SK-N-SH (cell line): ENCODE data around the gene DDRGK1. TPM values are rescaled to one million over a fixed set of nuclear protein-coding genes. Genes with fewer than 3 reads are reported as not detected.
A peak's percentile ranks its signal among the peaks of the same experiment; 100 is the strongest.

Experiments used
- CTCF ChIA-PET: fragments of 300-600, 350-600 bp; formaldehyde crosslinking; extraction: SDS; loops from one replicate; lab custom pipeline; 2021; lab: Yijun Ruan, JAX
- POLR2A ChIA-PET: fragments of 350-600 bp; sonication (Branson Sonifier 250); formaldehyde crosslinking; extraction: SDS; loops from one replicate; lab custom pipeline; 2020; ENCODE audit warnings: antibody characterized with exemption, inconsistent platforms; lab: Yijun Ruan, JAX
- DNase-seq: peaks from one replicate; pipeline ENCODE4 v3.0.0; 2012
- H2AFZ ChIP-seq: fragments of 200-600 bp; sonication (generic); 2 replicates; pipeline ENCODE4 v1.8.1; 2016; ENCODE audit warnings: antibody characterized with exemption, mild to moderate bottlenecking, low read depth
- H3F3A ChIP-seq: fragments of 200-600 bp; sonication (generic); replicated peaks from 2 replicates; pipeline ENCODE3; 2016; ENCODE audit warnings: antibody characterized with exemption, mild to moderate bottlenecking; ENCODE audit not compliant: insufficient read depth
- H3K27ac ChIP-seq, 2 experiments: fragments of 200-500 bp in 1 of 2; fragments of 200-600 bp in 1 of 2; sonication (Bioruptor generic) in 1 of 2; sonication (generic), shearing (Covaris generic) in 1 of 2; 2 replicates each; pipeline versions ENCODE4 v1.5.1 to v1.6.1; 2014 to 2016; ENCODE audit warnings: low read depth in 2 of 2, inconsistent platforms in 1 of 2, low read length in 1 of 2, mild to moderate bottlenecking in 1 of 2, mixed read lengths in 1 of 2
- H3K27me3 ChIP-seq: fragments of 200-600 bp; sonication (generic), shearing (Covaris generic); 2 replicates; pipeline ENCODE4 v1.6.1; 2016; ENCODE audit warnings: mixed run types; ENCODE audit not compliant: insufficient read depth
- H3K36me3 ChIP-seq, 2 experiments: fragments of 200-500 bp in 1 of 2; fragments of 200-600 bp in 1 of 2; sonication (Bioruptor generic) in 1 of 2; sonication (generic) in 1 of 2; replicated peaks in 1 of 2; 2 replicates each; pipeline versions ENCODE3 to v1.5.1; 2014 to 2016; ENCODE audit warnings: low read length in 1 of 2, mild to moderate bottlenecking in 1 of 2; ENCODE audit not compliant: insufficient read depth in 2 of 2, control insufficient read depth in 1 of 2
- H3K4me1 ChIP-seq, 2 experiments: fragments of 200-500 bp in 1 of 2; fragments of 200-600 bp in 1 of 2; sonication (Bioruptor generic) in 1 of 2; sonication (generic), shearing (Covaris generic) in 1 of 2; 2 replicates each; pipeline versions ENCODE4 v1.5.1 to v1.6.1; 2014 to 2016; ENCODE audit warnings: low read depth in 1 of 2, low read length in 1 of 2, mixed run types in 1 of 2; ENCODE audit not compliant: insufficient read depth in 2 of 2, control insufficient read depth in 1 of 2
- H3K4me2 ChIP-seq: fragments of 200-600 bp; sonication (generic), shearing (Covaris generic); 2 replicates; pipeline ENCODE4 v1.6.1; 2017; ENCODE audit warnings: mixed run types
- H3K4me3 ChIP-seq, 2 experiments: fragments of 200-500 bp in 1 of 2; fragments of 200-600 bp in 1 of 2; sonication (Bioruptor generic) in 1 of 2; sonication (generic), shearing (Covaris generic) in 1 of 2; 2 replicates each; pipeline versions ENCODE4 v1.5.1 to v1.8.1; 2014 to 2016; ENCODE audit warnings: low read depth in 2 of 2, inconsistent platforms in 1 of 2, low read length in 1 of 2, mild to moderate bottlenecking in 1 of 2, mixed read lengths in 1 of 2, moderate library complexity in 1 of 2
- H3K79me2 ChIP-seq: fragments of 200-600 bp; sonication (generic); 2 replicates; pipeline ENCODE4 v1.8.1; 2017; ENCODE audit warnings: mild to moderate bottlenecking; ENCODE audit not compliant: insufficient read depth
- H3K9ac ChIP-seq: fragments of 200-600 bp; sonication (generic); 2 replicates; pipeline ENCODE4 v1.6.1; 2017; ENCODE audit warnings: mixed run types
- H3K9me2 ChIP-seq: fragments of 200-600 bp; sonication (generic); 2 replicates; pipeline ENCODE4 v1.6.1; 2017; ENCODE audit warnings: mixed run types
- H3K9me3 ChIP-seq: fragments of 200-600 bp; sonication (generic); 2 replicates; pipeline ENCODE4 v1.6.1; 2017; ENCODE audit warnings: mixed run types, mild to moderate bottlenecking, moderate library complexity
- H4K20me1 ChIP-seq: fragments of 200-600 bp; sonication (generic); 2 replicates; pipeline ENCODE4 v1.6.1; 2017; ENCODE audit warnings: mild to moderate bottlenecking, mixed run types; ENCODE audit not compliant: insufficient read depth
- ELF1 ChIP-seq: IDR thresholded peaks from 2 replicates; pipeline ENCODE4 v1.4.0; 2012
- FOXJ3 ChIP-seq: sonication (generic); formaldehyde crosslinking; IDR thresholded peaks from 2 replicates; pipeline ENCODE4 v1.5.1; 2020; ENCODE audit warnings: mild to moderate bottlenecking, missing genetic modification reagents
- GATA2 ChIP-seq: sonication (generic); formaldehyde crosslinking; IDR thresholded peaks from 2 replicates; pipeline ENCODE4 v1.5.0; 2020; ENCODE audit warnings: mild to moderate bottlenecking, missing genetic modification reagents
- NRF1 ChIP-seq: IDR thresholded peaks from 2 replicates; pipeline ENCODE4 v1.6.1; 2012; ENCODE audit warnings: low read depth, mild to moderate bottlenecking, low read length
- RCOR1 ChIP-seq: fragments of 150-350 bp; IDR thresholded peaks from 2 replicates; pipeline ENCODE4 v1.6.1; 2017; ENCODE audit warnings: antibody characterized with exemption, low read length
- SIN3A ChIP-seq: IDR thresholded peaks from 2 replicates; pipeline ENCODE4 v1.6.1; 2012; ENCODE audit warnings: low read depth, mild to moderate bottlenecking, low read length, moderate library complexity, borderline replicate concordance
- TEAD4 ChIP-seq: IDR thresholded peaks from 2 replicates; pipeline ENCODE4 v1.4.0; 2012; ENCODE audit warnings: mild to moderate bottlenecking, borderline replicate concordance; ENCODE audit not compliant: insufficient read depth
- USF2 ChIP-seq: fragments of 150-350 bp; IDR thresholded peaks from 2 replicates; pipeline ENCODE4 v1.6.1; 2017; ENCODE audit warnings: antibody characterized with exemption, low read length, low read depth, borderline replicate concordance
- YY1 ChIP-seq: IDR thresholded peaks from 2 replicates; pipeline ENCODE4 v1.4.0; 2012; ENCODE audit warnings: low read depth, mild to moderate bottlenecking
- WGBS: methylation state at CpG from one replicate; pipeline ENCODE4 v1.1.6; 2017; ENCODE audit warnings: low lambda C conversion rate; 5-methylcytosine and 5-hydroxymethylcytosine counted together
- polyA plus RNA-seq, 3 experiments: library from polyadenylated mRNA; depleted of rRNA; stranded (reverse); fragments of >200 nt; gene quantifications; 2 replicates each; pipeline ENCODE4 v1.2.3, GENCODE V29; 2012
- TF ChIP-seq, protein P1 (sequence below): IDR thresholded peaks from 2 replicates; pipeline ENCODE4 v1.6.1; 2012; ENCODE audit warnings: mild to moderate bottlenecking, low read depth, low read length, moderate library complexity

Gene DDRGK1
- polyA plus RNA-seq, 1 of the 3 experiments (the other 2 are of a cell fraction) = 70.6 TPM

DNA sequence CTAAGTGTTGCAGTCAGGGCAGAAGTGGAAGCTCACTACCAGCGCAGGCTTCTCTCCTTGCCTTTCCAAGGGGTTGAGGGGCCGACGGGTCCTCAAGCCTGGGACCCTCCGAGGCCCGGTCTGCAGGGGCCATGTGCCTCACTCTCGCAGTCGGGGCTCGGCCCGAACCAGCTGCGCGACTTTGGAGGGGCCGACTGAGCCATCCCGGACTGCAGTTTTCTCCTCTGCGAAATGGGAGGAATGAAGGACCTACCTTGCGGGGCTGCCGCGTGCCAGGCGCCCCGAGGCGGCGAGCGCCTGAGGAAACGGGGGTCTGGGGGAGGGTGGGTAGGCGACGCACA, 36.8 kb downstream of the DDRGK1 start:
- Histone ChIP-seq H3F3A (no peaks in the 10 kb centered on the region), H3K9me2 (no peaks in the 10 kb centered on the region)
- CTCF ChIA-PET = interaction anchor here (0.6 kb wide), 1 partner anchor 23 kb away, joined by 3 read pairs; no protein-coding TSS in a partner anchor

DNA sequence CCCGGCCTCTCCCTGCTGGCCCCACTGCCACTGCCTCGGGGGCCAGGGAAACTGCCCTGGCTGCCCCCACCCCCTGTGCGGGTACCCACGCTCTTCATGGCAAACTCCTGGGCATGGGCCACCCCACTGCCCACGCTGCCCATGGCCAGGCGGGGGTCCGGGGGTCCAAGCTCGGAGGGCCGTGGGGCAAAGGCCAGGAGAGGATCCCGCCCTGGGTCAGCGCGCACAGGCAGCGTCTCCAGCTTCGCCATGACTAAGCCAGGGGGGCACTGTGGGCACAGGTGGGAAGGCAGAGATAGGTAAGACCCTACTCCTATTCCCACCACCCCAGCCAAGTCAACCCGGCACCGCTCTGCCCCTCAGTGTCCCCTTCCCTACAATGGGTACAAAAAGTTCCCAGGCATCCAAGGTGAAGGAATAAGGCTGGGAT, 37.6 kb downstream of the DDRGK1 start:
- no peak overlapping the region for H3K27ac ChIP-seq
- peak; percentile 16 for DNase-seq
- CTCF ChIA-PET = interaction anchor here (0.7 kb wide), 1 partner anchor 28 kb away, joined by 3 read pairs; no protein-coding TSS in a partner anchor
- H3K4me2 ChIP-seq = no peak overlapping the region
- H3K4me1 ChIP-seq = peaks cover 0 to 8% of the 10 kb centered on the region in 2 experiments; a peak in 1 of 4 replicates
- TF ChIP-seq USF2 = no peak
- no peak for TF ChIP-seq ELF1
- TF ChIP-seq SIN3A = no peak
- no peak for TF ChIP-seq YY1
- TF ChIP-seq, protein P1, sequence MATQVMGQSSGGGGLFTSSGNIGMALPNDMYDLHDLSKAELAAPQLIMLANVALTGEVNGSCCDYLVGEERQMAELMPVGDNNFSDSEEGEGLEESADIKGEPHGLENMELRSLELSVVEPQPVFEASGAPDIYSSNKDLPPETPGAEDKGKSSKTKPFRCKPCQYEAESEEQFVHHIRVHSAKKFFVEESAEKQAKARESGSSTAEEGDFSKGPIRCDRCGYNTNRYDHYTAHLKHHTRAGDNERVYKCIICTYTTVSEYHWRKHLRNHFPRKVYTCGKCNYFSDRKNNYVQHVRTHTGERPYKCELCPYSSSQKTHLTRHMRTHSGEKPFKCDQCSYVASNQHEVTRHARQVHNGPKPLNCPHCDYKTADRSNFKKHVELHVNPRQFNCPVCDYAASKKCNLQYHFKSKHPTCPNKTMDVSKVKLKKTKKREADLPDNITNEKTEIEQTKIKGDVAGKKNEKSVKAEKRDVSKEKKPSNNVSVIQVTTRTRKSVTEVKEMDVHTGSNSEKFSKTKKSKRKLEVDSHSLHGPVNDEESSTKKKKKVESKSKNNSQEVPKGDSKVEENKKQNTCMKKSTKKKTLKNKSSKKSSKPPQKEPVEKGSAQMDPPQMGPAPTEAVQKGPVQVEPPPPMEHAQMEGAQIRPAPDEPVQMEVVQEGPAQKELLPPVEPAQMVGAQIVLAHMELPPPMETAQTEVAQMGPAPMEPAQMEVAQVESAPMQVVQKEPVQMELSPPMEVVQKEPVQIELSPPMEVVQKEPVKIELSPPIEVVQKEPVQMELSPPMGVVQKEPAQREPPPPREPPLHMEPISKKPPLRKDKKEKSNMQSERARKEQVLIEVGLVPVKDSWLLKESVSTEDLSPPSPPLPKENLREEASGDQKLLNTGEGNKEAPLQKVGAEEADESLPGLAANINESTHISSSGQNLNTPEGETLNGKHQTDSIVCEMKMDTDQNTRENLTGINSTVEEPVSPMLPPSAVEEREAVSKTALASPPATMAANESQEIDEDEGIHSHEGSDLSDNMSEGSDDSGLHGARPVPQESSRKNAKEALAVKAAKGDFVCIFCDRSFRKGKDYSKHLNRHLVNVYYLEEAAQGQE = no peak
- TF ChIP-seq NRF1 = no peak
- TF ChIP-seq TEAD4 = no peak
- no peak for TF ChIP-seq GATA2 (CRISPR knock-in tag)
- no peaks in the 10 kb centered on the region for H3K36me3 ChIP-seq
- H3K9me2 ChIP-seq = no peaks in the 10 kb centered on the region
- H3K4me3 ChIP-seq = no peak overlapping the region
- WGBS = 95% methylated on average over 2 of the region's 16 CpGs
- no peaks in the 10 kb centered on the region for H3K79me2 ChIP-seq
- H2AFZ ChIP-seq = no peak overlapping the region
- H4K20me1 ChIP-seq = no peaks in the 10 kb centered on the region
- H3K9me3 ChIP-seq = no peaks in the 10 kb centered on the region
- POLR2A ChIA-PET = no interaction called here
- H3K9ac ChIP-seq = no peak overlapping the region
- H3F3A ChIP-seq = peaks cover under 1% of the 10 kb centered on the region
- no peaks in the 10 kb centered on the region for H3K27me3 ChIP-seq

More for the DNA sequence above, 36.8 kb downstream of the DDRGK1 start:
- Histone ChIP-seq H3K4me3 (no peak overlapping the region), H3K27me3 (no peaks in the 10 kb centered on the region), H3K79me2 (no peaks in the 10 kb centered on the region), H2AFZ (no peak overlapping the region), H4K20me1 (no peaks in the 10 kb centered on the region), H3K4me1 (peaks cover 0 to 11% of the 10 kb centered on the region in 2 experiments; a peak in 1 of 4 replicates), H3K9me3 (no peaks in the 10 kb centered on the region), H3K27ac (no peak overlapping the region), H3K9ac (no peak overlapping the region), H3K4me2 (no peak overlapping the region), H3K36me3 (no peaks in the 10 kb centered on the region)
- no peak for TF ChIP-seq FOXJ3 (CRISPR knock-in tag)
- TF ChIP-seq YY1 = no peak
- no peak for TF ChIP-seq USF2
- no peak for TF ChIP-seq RCOR1
- 92% methylated on average over 17 of the region's 25 CpGs for WGBS
- DNase-seq = no peak
- POLR2A ChIA-PET = no interaction called here
